SK-N-SH treated with all-trans-retinoic acid at 6 μM for 48 hours (cell line): ENCODE measurements around the gene TTC28.

ENCODE experiments used
- BACH2 ChIP-seq: fragments of 250-450 bp; sonication (Bioruptor Pico); IDR thresholded peaks from 2 replicates; pipeline ENCODE4 v1.9.0; 2021; ENCODE audit warnings: mild to moderate bottlenecking, borderline replicate concordance
- CSDC2 ChIP-seq: fragments of 250-450 bp; sonication (Bioruptor Pico); IDR thresholded peaks from 2 replicates; pipeline ENCODE4 v1.5.0; 2020; ENCODE audit warnings: mild to moderate bottlenecking, moderate library complexity
- ISL1 ChIP-seq: fragments of 250-450 bp; sonication (Bioruptor Pico); IDR thresholded peaks from 2 replicates; pipeline ENCODE4 v2.1.2; 2022; ENCODE audit warnings: mild to moderate bottlenecking, moderate library complexity
- POU6F1 ChIP-seq: fragments of 250-450 bp; sonication (Bioruptor Pico); IDR thresholded peaks from 2 replicates; pipeline ENCODE4 v1.8.0; 2021; ENCODE audit warnings: low read depth, mild to moderate bottlenecking, moderate library complexity, borderline replicate concordance
- PPARA ChIP-seq: fragments of 250-450 bp; sonication (Bioruptor Pico); IDR thresholded peaks from 2 replicates; pipeline ENCODE4 v1.5.0; 2020; ENCODE audit warnings: mild to moderate bottlenecking, borderline replicate concordance
- RARB ChIP-seq: fragments of 250-450 bp; sonication (Bioruptor Pico); IDR thresholded peaks from 2 replicates; pipeline ENCODE4 v1.8.0; 2021; ENCODE audit warnings: mild to moderate bottlenecking, moderate library complexity
- SNAI2 ChIP-seq: fragments of 250-450 bp; sonication (Bioruptor Pico); IDR thresholded peaks from 2 replicates; pipeline ENCODE4 v1.5.0; 2020; ENCODE audit warnings: mild to moderate bottlenecking, moderate library complexity
- TCF4 ChIP-seq: fragments of 250-450 bp; sonication (Bioruptor Pico); IDR thresholded peaks from 2 replicates; pipeline ENCODE4 v1.8.0; 2021; ENCODE audit warnings: mild to moderate bottlenecking, moderate library complexity, borderline replicate concordance
- ZFP3 ChIP-seq: fragments of 250-450 bp; sonication (Bioruptor Pico); IDR thresholded peaks from 2 replicates; pipeline ENCODE4 v1.5.0; 2020; ENCODE audit warnings: mild to moderate bottlenecking, moderate library complexity
- ZNF565 ChIP-seq: fragments of 450-650 bp; formaldehyde crosslinking; conservative IDR thresholded peaks from 2 replicates; pipeline ENCODE4 v1.5.0; 2020; ENCODE audit warnings: low read depth, mild to moderate bottlenecking, moderate library complexity
- ZNF70 ChIP-seq: fragments of 450-650 bp; formaldehyde crosslinking; IDR thresholded peaks from 2 replicates; pipeline ENCODE4 v1.5.0; 2020; ENCODE audit warnings: mild to moderate bottlenecking, moderate library complexity
- ZNF8 ChIP-seq: fragments of 450-650 bp; formaldehyde crosslinking; IDR thresholded peaks from 2 replicates; pipeline ENCODE4 v1.5.0; 2020; ENCODE audit warnings: mild to moderate bottlenecking, moderate library complexity
- TF ChIP-seq, protein P1 (sequence below): fragments of 250-450 bp; sonication (Bioruptor Pico); IDR thresholded peaks from 2 replicates; pipeline ENCODE4 v1.5.0; 2020; ENCODE audit warnings: mild to moderate bottlenecking, moderate library complexity

GRCh38 chr22:28620244-28620922 lies 59.3 kb downstream of the TTC28 start:
- TF ChIP-seq ZFP3 (no peak), TCF4 (CRISPR knock-in tag) (no peak), ZNF70 (CRISPR knock-in tag) (no peak), ZNF8 (CRISPR knock-in tag) (no peak), BACH2 (CRISPR knock-in tag) (no peak), POU6F1 (CRISPR knock-in tag) (no peak), ISL1 (no peak), SNAI2 (no peak), CSDC2 (no peak), ZNF565 (CRISPR knock-in tag) (no peak), RARB (no peak), PPARA (no peak)
- TF ChIP-seq, protein P1, sequence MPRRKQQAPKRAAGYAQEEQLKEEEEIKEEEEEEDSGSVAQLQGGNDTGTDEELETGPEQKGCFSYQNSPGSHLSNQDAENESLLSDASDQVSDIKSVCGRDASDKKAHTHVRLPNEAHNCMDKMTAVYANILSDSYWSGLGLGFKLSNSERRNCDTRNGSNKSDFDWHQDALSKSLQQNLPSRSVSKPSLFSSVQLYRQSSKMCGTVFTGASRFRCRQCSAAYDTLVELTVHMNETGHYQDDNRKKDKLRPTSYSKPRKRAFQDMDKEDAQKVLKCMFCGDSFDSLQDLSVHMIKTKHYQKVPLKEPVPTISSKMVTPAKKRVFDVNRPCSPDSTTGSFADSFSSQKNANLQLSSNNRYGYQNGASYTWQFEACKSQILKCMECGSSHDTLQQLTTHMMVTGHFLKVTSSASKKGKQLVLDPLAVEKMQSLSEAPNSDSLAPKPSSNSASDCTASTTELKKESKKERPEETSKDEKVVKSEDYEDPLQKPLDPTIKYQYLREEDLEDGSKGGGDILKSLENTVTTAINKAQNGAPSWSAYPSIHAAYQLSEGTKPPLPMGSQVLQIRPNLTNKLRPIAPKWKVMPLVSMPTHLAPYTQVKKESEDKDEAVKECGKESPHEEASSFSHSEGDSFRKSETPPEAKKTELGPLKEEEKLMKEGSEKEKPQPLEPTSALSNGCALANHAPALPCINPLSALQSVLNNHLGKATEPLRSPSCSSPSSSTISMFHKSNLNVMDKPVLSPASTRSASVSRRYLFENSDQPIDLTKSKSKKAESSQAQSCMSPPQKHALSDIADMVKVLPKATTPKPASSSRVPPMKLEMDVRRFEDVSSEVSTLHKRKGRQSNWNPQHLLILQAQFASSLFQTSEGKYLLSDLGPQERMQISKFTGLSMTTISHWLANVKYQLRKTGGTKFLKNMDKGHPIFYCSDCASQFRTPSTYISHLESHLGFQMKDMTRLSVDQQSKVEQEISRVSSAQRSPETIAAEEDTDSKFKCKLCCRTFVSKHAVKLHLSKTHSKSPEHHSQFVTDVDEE (CRISPR knock-in tag), result no peak
